Iris pigment epithelial cell (primary cell): Measurements from ENCODE around the gene ACSS1.

Source experiments
- DNase-seq: peaks from one replicate; pipeline ENCODE4 v3.0.0-alpha.2; 2011; ENCODE audit warnings: low read depth

Gene ACSS1

GRCh38 chr20:25046181-25046641, 11.7 kb downstream of the ACSS1 start:
- DNase-seq: no peak

- DNase-seq: no peak
Observed at GRCh38 chr20:25045343-25045712, 12.6 kb downstream of the ACSS1 start.

DNA sequence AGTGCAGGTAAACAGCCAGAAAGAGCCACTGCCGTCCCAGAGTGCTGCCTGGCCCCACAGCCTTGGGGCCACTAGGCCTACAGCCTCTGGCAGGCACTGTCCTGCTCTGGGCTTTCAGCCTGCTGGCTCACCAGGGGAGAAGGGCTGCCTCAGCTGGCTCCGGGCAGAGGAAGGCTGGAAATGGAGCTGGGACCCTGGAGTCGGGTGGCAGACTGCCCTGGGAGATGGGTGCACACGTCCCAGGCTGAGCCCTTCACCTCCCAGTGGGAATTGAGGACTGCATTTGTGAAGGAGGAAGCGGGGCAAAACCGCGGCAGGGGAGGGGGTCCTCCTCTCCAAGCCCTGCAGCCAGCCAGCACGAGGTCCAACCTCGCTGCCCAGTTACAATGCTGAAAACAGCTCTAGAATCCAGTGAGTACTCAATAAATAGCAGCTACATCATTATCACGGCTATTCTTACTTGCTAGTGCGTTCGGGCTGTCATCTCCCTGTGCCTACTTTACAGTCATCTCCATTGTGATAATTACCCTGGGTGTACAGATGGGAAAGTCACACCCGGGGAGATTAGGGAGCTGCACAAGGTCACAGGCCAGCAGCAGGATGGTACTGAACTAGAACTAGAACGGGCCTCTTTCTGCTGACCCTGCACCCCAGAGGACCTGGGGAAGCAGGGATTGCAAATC, 13.1 kb downstream of the ACSS1 start:
- no peak for DNase-seq

DNA sequence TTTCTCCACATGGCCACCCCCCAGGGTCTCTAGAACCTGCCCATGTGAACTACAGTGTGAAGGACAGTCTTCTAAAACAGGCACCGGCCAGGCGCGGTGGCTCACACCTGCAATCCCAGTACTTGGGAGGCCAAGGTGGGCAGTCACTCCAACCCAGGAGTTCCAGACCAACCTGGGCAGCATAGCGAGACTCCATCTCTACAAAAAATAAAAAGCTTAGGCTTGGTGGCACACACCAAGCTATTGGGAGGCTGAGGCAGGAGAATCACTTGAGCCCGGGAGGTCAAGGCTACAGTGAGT, 13.7 kb downstream of the ACSS1 start:
- DNase-seq: no peak

DNA sequence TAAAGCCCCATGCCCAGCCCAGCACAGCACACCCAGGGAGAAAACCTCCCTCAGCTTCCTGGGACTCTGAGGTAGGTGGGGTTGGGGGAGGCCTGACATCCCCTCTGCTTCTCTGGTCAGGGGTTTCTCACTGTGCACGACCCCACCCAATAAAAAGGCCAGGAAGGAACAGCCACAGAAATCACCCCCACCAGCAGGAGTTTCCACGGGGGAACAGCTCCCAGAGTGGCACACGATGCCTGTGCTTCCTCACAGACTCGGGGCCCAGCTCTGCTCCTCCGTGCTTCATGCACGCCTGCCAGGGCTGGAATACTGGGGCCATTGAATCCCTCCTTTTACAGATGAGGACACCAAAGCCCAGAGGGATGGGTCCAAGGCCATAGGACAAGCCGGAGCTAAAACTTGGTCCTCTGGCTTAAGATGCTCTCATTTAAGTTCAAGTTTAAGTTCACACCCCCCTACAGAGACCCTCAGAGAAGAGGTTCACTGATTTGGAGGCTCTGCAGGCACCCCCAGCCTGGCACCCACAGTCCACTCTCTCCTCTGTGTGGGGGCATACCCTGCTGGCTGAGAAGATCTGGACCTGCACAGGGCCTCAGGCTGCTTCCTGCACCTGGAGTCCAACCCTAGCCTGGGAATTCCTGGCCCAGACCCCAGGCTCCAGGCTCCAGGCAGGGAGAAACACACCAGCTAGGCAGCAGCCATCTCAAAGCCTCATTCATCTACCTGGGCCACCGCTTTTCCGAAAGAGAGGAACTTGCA, 14.3 kb downstream of the ACSS1 start:
- no peak for DNase-seq

DNA sequence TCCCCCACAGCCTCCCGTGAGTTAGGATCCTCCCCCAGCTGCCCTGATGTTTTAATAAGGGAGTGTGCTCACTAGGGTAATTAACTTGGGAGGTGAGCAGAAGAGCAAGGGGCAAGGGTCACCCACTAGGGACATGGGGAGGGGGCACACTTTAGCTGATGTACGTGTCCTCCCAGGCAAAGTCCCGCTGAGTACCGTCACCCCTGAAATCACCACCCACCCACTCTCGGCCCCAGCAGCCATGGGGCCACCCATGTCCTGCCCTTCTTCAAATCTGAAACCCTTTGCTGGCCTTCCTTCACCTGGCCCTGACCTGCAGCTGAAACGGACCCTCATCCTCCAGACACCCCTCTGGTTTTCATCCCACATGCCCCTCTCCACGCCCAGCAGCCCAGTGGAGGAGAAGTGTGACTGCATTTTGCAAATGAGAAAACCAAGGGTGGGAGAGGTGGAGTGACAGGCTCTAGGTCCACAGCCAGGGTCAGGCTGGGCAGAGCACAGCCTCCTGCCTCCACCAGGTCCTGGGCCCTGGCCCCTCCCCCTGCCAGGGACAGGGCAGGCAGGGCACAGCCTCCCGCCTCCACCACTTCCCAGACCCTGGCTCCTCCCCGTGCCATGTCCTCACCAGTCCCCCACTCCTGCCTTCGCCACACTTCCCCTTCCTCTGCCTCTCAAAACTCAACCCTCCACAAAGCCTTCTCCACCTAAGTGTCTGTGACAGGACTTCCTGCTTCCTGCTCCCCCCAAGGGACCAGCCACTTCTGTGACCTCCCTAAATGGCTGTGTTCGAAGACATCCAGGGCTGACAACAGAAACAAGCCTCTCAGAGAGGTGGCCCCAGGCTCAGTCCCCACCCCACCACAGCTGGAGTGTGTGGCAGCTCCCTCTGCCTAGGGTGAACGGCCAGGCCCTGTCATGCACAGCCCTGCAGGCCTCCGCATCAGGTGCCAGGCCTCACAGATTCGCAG, 15.1 kb downstream of the ACSS1 start:
- no peak for DNase-seq

- no peak for DNase-seq
Observed at GRCh38 chr20:25041813-25042530, 16.0 kb downstream of the ACSS1 start.

GRCh38 chr20:25040438-25040831, 17.5 kb downstream of the ACSS1 start:
- DNase-seq: peak; percentile 87

DNA sequence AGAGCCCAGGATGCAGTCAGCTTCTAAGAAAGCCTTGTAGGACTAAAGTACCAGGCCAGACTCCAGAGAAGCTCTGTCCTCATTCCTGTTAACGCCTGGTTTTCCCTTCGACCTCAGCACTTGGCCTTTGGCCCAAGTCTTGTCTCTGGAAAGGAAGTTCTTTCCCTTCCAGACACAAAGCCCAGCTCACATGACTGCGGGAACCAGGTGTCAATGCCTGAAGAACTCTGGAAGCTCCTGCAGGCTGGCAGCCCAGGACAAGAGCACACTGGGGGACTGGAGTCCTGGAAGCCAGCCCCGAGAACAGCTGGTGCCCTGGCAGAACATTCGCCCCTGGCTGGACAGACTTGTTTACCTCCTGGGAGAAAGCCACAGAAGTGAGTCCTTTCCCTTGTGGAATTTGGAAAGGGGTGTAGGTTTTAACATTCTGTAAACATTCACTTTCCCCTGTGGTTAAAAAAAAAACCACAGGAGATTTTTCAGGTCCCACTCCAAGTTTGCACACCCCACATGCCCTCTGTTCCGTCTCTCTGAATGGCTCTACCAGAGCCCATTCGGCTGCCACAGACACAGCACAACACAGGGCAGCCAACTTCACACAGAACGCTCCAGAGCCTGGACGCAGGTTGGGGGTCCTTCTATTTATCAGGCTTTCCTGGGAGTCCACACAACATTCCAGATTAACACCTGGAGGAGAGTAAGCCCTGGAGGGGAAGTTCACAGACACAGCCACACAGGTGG, 18.1 kb downstream of the ACSS1 start:
- DNase-seq: peak; percentile 22

DNA sequence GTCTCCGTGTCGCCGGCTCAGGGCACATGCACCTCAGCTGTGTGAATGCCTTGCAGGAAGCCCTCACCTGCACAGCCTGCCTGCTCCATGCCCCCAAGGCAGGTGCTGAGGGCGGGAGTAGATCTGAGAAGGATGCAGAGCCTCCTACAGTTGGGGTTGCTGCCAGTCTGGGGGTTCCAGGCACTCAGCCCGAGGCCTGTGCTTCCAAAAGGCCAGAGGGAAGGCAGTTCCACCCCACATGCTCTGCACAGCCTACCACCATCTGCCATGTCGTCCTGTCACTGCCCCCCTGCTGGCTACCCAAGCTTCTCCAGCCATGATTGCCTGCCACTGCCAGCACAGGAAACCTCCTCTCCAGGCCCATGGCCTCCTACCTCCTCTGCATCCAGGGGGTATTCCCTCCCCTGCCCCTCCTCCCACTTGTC, 19.3 kb downstream of the ACSS1 start:
- no peak for DNase-seq

GRCh38 chr20:25038103-25038410, 19.9 kb downstream of the ACSS1 start:
- DNase-seq: no peak

DNA sequence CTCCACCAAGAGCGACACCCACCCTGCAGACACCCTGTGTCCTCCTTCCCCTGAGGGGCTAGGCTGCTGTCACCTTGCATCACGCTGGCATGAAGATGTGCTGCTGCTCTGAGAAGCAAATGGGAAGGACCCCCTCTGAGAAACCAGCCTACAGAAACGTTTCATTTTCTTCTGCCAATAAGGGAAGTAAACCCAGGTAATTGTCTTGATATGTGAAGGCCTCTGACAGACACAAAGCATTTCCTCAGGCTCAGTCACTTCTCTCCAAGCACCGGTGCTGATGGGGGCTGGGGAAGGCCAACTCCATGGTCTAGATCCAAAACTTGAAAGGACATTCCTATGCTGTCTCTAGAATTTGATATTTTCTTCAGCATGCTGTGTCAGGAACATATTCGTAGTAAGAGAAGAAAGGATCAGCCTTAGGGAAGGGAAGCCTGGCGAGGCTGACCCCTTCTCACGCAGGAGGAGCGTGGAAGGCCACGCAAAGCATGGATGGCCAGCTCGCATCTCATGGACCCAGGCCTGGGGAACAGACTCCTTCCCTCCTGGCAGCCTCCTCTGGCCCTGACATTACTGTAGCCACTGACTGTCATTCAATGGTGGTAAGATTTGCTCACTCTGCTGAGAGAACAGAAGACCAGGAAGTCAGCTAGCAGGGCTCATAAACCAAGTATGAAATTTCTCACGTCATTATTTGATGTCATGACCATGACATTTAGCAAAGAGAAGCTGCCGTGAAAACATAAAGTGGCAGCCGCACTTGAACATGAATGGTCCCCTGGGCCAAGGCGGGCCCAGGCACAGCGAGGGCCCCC, 20.4 kb downstream of the ACSS1 start:
- no peak for DNase-seq

DNA sequence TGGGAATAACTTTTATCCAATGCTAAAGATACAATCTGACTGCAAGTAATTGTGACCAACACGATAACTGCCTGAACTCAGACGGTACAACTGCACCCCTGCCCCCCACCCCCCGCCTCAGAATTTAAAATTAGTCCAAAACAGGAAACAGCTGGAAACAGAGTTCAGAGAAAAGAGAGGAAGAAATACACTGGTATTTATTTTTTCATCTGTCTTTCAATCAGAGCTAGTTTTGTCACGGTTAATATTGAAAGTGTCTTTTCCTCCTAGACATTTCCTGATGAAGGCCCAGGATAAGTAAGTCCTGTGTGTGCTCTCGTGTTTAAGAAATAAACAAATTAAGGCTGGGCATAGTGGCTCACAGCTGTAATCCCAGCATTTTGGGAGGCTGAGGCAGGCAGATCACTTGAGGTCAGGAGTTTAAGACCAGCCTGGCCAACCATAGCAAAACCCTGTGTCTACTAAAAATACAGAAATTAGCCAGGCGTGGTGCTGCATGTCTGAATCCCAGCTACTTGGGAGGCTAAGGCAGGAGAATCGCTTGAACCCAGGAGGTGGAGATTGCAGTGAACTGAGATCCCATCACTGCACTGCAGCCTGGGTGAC, 21.5 kb downstream of the ACSS1 start:
- no peak for DNase-seq

- DNase-seq: no peak
Observed at GRCh38 chr20:25035921-25036320, 22.0 kb downstream of the ACSS1 start.

- no peak for DNase-seq
Observed at GRCh38 chr20:25033924-25034300, 24.0 kb downstream of the ACSS1 start.

GRCh38 chr20:25033265-25033923, 24.5 kb downstream of the ACSS1 start:
- no peak for DNase-seq

DNA sequence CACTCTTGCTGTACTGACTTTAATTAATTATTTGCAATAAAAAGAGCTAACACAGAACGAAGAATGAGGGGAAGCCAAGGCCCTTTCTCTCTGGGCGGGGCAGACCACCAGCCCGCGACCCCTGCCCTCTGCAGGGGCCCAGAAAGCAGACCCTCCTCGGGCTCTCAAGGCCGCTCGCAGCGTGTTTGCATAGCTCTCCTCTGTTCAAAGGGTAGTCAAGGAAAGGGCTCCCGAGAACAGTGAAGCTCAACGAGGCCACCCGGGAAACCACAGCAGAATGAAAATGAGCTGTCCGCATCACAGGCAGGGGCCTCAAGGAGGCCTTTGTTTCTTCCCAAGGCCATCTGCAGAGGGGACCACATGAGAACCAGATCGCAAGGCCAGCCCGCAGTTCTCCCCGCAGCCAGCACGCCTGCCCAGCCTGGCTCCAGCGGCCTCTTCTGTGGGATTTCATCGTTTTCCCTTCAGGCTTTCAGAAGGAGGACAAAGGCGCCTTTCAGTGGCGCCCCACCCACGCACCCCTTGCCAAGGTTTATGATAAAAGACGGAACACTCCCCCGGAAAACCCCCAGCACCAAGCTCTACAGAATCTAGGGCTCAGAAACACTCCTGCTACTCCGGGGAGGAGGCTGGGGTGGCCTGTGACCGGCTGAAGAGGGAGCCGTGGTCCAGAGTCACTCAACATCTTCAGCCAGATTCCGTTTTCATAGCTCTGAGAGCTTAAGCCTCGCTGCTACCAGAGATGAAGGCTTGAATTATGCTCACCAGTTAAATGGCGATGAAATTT, 25.3 kb downstream of the ACSS1 start:
- DNase-seq: no peak

- no peak for DNase-seq
Observed at GRCh38 chr20:25032065-25032477, 25.9 kb downstream of the ACSS1 start.

- peak; percentile 17 for DNase-seq
Observed at GRCh38 chr20:25031241-25031640, 26.7 kb downstream of the ACSS1 start.
